Activated CD4-positive, alpha-beta T cell treated with anti-CD3 and anti-CD28 coated beads, Interleukin-2, amount 50 U/mL, for 24 hours (primary cell): ENCODE measurements around the gene JARID2.

Experiments used
- DNase-seq, 2 donors: peaks; one replicate each; pipeline ENCODE4 v3.0.0-alpha.2; 2020; ENCODE audit warnings: low read depth in 1 of 2, low spot score in 1 of 2

The JARID2 gene

GRCh38 chr6:15370733-15371671, 125.1 kb downstream of the JARID2 start:
- no peak for DNase-seq

GRCh38 chr6:15372932-15373331, 127.1 kb downstream of the JARID2 start:
- DNase-seq = no peak

- no peak for DNase-seq
Observed at GRCh38 chr6:15374119-15374518, 128.2 kb downstream of the JARID2 start.

GRCh38 chr6:15375018-15375417, 129.1 kb downstream of the JARID2 start:
- DNase-seq = no peak

GRCh38 chr6:15375638-15376290, 129.9 kb downstream of the JARID2 start:
- DNase-seq = no peak

GRCh38 chr6:15376900-15377487, 131.1 kb downstream of the JARID2 start:
- DNase-seq = no peak

GRCh38 chr6:15378272-15378671, 132.4 kb downstream of the JARID2 start:
- DNase-seq = no peak

- no peak for DNase-seq
Observed at GRCh38 chr6:15378866-15379265, 133.0 kb downstream of the JARID2 start.

- DNase-seq = no peak
Observed at GRCh38 chr6:15380351-15380750, 134.5 kb downstream of the JARID2 start.

GRCh38 chr6:15382089-15382488, 136.2 kb downstream of the JARID2 start:
- DNase-seq = no peak

GRCh38 chr6:15382712-15383111, 136.8 kb downstream of the JARID2 start:
- no peak for DNase-seq

GRCh38 chr6:15384901-15385300, 139.0 kb downstream of the JARID2 start:
- no peak for DNase-seq

- no peak for DNase-seq
Observed at GRCh38 chr6:15385521-15385920, 139.7 kb downstream of the JARID2 start.

GRCh38 chr6:15386110-15386755, 140.4 kb downstream of the JARID2 start:
- DNase-seq = no peak

- DNase-seq = no peak
Observed at GRCh38 chr6:15386756-15387112, 140.9 kb downstream of the JARID2 start.

GRCh38 chr6:15387118-15387517, 141.2 kb downstream of the JARID2 start:
- no peak for DNase-seq

- no peak for DNase-seq
Observed at GRCh38 chr6:15389084-15389764, 143.4 kb downstream of the JARID2 start.

GRCh38 chr6:15389765-15390723, 144.2 kb downstream of the JARID2 start:
- DNase-seq = no peak

GRCh38 chr6:15391500-15391899, 145.6 kb downstream of the JARID2 start:
- no peak for DNase-seq

- no peak for DNase-seq
Observed at GRCh38 chr6:15392182-15392581, 146.3 kb downstream of the JARID2 start.
